HL-60 (cell line): ENCODE data around the gene MACO1.
"Not testable (repeated sequence)": the region's sequence is repeated elsewhere in the genome, so short reads cannot be mapped to it uniquely, and the experiment has no call there.

Experiments
- GABPA ChIP-seq: IDR thresholded peaks from 2 replicates; pipeline ENCODE4 v1.6.1; 2012; ENCODE audit warnings: low read depth
- TF ChIP-seq, protein P1 (sequence below): IDR thresholded peaks from one replicate; pipeline ENCODE4 v1.5.1; 2011; ENCODE audit warnings: low read length, control low read depth, inconsistent platforms; ENCODE audit not compliant: insufficient read depth

DNA sequence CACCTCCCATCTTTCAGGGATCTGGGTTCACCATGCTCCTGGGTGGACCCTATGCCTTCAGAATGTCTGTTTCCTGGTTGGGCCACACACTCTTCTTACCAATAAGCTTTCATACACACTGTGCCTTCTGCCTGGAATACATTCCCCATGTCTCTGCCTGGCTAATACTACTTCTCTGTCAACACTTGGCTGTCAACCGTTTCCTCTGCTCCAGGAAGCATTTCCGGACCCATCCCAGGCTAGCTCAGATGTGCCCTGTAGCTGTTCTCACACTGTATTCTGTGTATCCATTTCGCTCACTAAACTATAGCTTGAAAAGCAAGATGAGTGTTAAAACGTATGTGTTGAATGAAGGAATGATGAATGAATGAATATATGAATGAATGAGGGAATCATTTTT, 43.6 kb upstream of the MACO1 start:
- TF ChIP-seq, protein P1, sequence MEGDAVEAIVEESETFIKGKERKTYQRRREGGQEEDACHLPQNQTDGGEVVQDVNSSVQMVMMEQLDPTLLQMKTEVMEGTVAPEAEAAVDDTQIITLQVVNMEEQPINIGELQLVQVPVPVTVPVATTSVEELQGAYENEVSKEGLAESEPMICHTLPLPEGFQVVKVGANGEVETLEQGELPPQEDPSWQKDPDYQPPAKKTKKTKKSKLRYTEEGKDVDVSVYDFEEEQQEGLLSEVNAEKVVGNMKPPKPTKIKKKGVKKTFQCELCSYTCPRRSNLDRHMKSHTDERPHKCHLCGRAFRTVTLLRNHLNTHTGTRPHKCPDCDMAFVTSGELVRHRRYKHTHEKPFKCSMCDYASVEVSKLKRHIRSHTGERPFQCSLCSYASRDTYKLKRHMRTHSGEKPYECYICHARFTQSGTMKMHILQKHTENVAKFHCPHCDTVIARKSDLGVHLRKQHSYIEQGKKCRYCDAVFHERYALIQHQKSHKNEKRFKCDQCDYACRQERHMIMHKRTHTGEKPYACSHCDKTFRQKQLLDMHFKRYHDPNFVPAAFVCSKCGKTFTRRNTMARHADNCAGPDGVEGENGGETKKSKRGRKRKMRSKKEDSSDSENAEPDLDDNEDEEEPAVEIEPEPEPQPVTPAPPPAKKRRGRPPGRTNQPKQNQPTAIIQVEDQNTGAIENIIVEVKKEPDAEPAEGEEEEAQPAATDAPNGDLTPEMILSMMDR: not testable (repeated sequence)
- not testable (repeated sequence) for TF ChIP-seq GABPA
